K562 (cell line): ENCODE data around the gene RAI2. TPM values are rescaled to one million over a fixed set of nuclear protein-coding genes. Genes with fewer than 3 reads are reported as not detected.

Experiments
- ATAC-seq: fragments of 200-7000 bp; cut with Tn5 transposase; 3 replicates; pipeline ENCODE4 v1.9.1; 2020; ENCODE audit warnings: moderate library complexity
- BruUV-seq: library from RNA; stranded (reverse); fragments of 400-500 nt; replicated peaks from 2 replicates; lab custom pipeline; 2021; lab: Mats Ljungman, UMichigan
- CTCF ChIA-PET: fragments of 300-600 bp; formaldehyde crosslinking; extraction: SDS; loops from one replicate; lab custom pipeline; 2021; ENCODE audit warnings: low intra/inter-chr PET ratio; lab: Yijun Ruan, JAX
- POLR2A ChIA-PET: fragments of 300-600, 350-650 bp; sonication (Branson Sonifier 250); formaldehyde crosslinking; extraction: SDS; loops from one replicate; lab custom pipeline; 2021; ENCODE audit warnings: antibody characterized with exemption, inconsistent platforms; lab: Yijun Ruan, JAX
- DNase-seq, 4 experiments: peaks; one replicate each; pipeline versions ENCODE4 v3.0.0 to v3.0.0-alpha.2; 2011 to 2018; ENCODE audit warnings: low spot score in 3 of 4, mixed read lengths in 3 of 4; ENCODE audit errors: extremely low read depth in 1 of 4
- FAIRE-seq: peaks from 2 replicates; lab custom pipeline; 2011; peaks lifted over from hg19 to GRCh38; lab: Jason Lieb, UNC
- H2AFZ ChIP-seq: 2 replicates; pipeline ENCODE4 v1.6.0; 2011; ENCODE audit warnings: low read depth, low read length, control low read depth, inconsistent platforms
- H3K27ac ChIP-seq: fragments of 200-600 bp; 3 replicates; pipeline ENCODE4 v1.8.0; 2011; ENCODE audit warnings: low read depth, mild to moderate bottlenecking, control low read depth, inconsistent platforms, low read length, moderate library complexity, mixed read lengths; ENCODE audit errors: extremely low read depth
- H3K27me3 ChIP-seq, 2 experiments: fragments of 300-600 bp in 1 of 2; 2 replicates in 1 of 2; 3 replicates in 1 of 2; pipeline versions ENCODE4 v1.6.0 to v1.8.0; 2011; ENCODE audit warnings: inconsistent platforms in 2 of 2, low read length in 2 of 2, mild to moderate bottlenecking in 1 of 2, mixed read lengths in 1 of 2, moderate library complexity in 1 of 2; ENCODE audit not compliant: control insufficient read depth in 2 of 2, insufficient read depth in 2 of 2
- H3K36me3 ChIP-seq: fragments of 300-600 bp; 3 replicates; pipeline ENCODE4 v1.8.0; 2011; ENCODE audit warnings: mild to moderate bottlenecking, low read length, inconsistent platforms; ENCODE audit not compliant: control insufficient read depth, insufficient read depth
- H3K4me1 ChIP-seq, 2 experiments: fragments of 200-600 bp in 1 of 2; replicated peaks in 1 of 2; 2 replicates in 1 of 2; 3 replicates in 1 of 2; pipeline versions ENCODE4 v1.5.1 to v1.8.0; 2011; ENCODE audit warnings: inconsistent platforms in 2 of 2, low read length in 2 of 2, mild to moderate bottlenecking in 1 of 2, mixed read lengths in 1 of 2, moderate library complexity in 1 of 2; ENCODE audit not compliant: control insufficient read depth in 2 of 2, insufficient read depth in 2 of 2
- H3K4me2 ChIP-seq: 2 replicates; pipeline ENCODE4 v1.6.1; 2011; ENCODE audit warnings: low read length, control low read depth, inconsistent platforms, mixed read lengths; ENCODE audit not compliant: insufficient read depth
- H3K4me3 ChIP-seq: fragments of 200-600 bp; sonication (generic), shearing (Covaris generic); 2 replicates; pipeline ENCODE4 v1.5.1; 2016; ENCODE audit warnings: control low read depth, inconsistent platforms
- H3K79me2 ChIP-seq: fragments of 200-600 bp; 3 replicates; pipeline ENCODE4 v1.8.0; 2011; ENCODE audit warnings: low read length, inconsistent platforms; ENCODE audit not compliant: control insufficient read depth, insufficient read depth
- H3K9ac ChIP-seq, 2 experiments: 2 replicates each; pipeline versions ENCODE4 v1.6.0 to v1.6.1; 2011; ENCODE audit warnings: low read depth in 2 of 2, low read length in 2 of 2, control low read depth in 1 of 2, inconsistent platforms in 1 of 2, mild to moderate bottlenecking in 1 of 2, mixed read lengths in 1 of 2; ENCODE audit not compliant: insufficient read depth in 1 of 2
- H3K9me1 ChIP-seq: one replicate; pipeline ENCODE4 v1.6.0; 2011; ENCODE audit warnings: inconsistent platforms, mild to moderate bottlenecking, low read length, moderate library complexity; ENCODE audit not compliant: control insufficient read depth, insufficient read depth
- H3K9me3 ChIP-seq: replicated peaks from 2 replicates; pipeline ENCODE4 v1.5.1; 2011; ENCODE audit warnings: low read depth, low read length, inconsistent platforms; ENCODE audit not compliant: control insufficient read depth, insufficient read depth
- H4K20me1 ChIP-seq: replicated peaks from 2 replicates; pipeline ENCODE4 v1.6.1; 2011; ENCODE audit warnings: low read length, inconsistent platforms, mixed read lengths; ENCODE audit not compliant: control insufficient read depth, insufficient read depth
- ARID2 ChIP-seq: fragments of 450-650 bp; IDR thresholded peaks from 2 replicates; pipeline ENCODE4 v1.6.1; 2017; ENCODE audit warnings: antibody characterized with exemption, mild to moderate bottlenecking
- BDP1 ChIP-seq: IDR thresholded peaks from 3 replicates; pipeline ENCODE4 v1.6.1; 2011; ENCODE audit not compliant: insufficient read length, insufficient read depth
- CREB5 ChIP-seq: fragments of 250-450 bp; sonication (Bioruptor Pico); IDR thresholded peaks from 2 replicates; pipeline ENCODE4 v1.5.0; 2020; ENCODE audit warnings: mild to moderate bottlenecking
- HOXB6 ChIP-seq: fragments of 250-450 bp; sonication (Bioruptor Pico); IDR thresholded peaks from 2 replicates; pipeline ENCODE4 v1.5.1; 2022; ENCODE audit warnings: mild to moderate bottlenecking, borderline replicate concordance
- JUNB ChIP-seq: fragments of 450-650 bp; formaldehyde crosslinking; conservative IDR thresholded peaks from 2 replicates; pipeline ENCODE4 v1.4.0; 2020; ENCODE audit warnings: mild to moderate bottlenecking
- SFPQ ChIP-seq: fragments of 200-400 bp; formaldehyde crosslinking; IDR thresholded peaks from 2 replicates; pipeline ENCODE4 v1.6.1; 2017; ENCODE audit warnings: mild to moderate bottlenecking, low read depth, low read length, moderate library complexity
- TARDBP ChIP-seq: fragments of 450-650 bp; IDR thresholded peaks from 2 replicates; pipeline ENCODE4 v1.6.1; 2016
- ZFP36 ChIP-seq: fragments of 150-350 bp; IDR thresholded peaks from 2 replicates; pipeline ENCODE4 v1.6.1; 2018; ENCODE audit warnings: low read length, low read depth; ENCODE audit not compliant: partially characterized antibody
- ZNF133 ChIP-seq: fragments of 250-450 bp; sonication (Bioruptor Pico); IDR thresholded peaks from 2 replicates; pipeline ENCODE4 v1.4.0; 2020; ENCODE audit warnings: mild to moderate bottlenecking
- ZNF146 ChIP-seq: IDR thresholded peaks from one replicate; pipeline ENCODE4 v1.6.1; 2018; ENCODE audit warnings: missing compliant biosample characterization; ENCODE audit not compliant: unreplicated experiment
- ZNF717 ChIP-seq: fragments of 250-450 bp; sonication (Bioruptor Pico); IDR thresholded peaks from 2 replicates; pipeline ENCODE4 v1.5.0; 2021
- ZNF740 ChIP-seq, 3 experiments: fragments of 200-800 bp in 1 of 3; sonication (Bioruptor generic) in 1 of 3; sonication (generic) in 1 of 3; formaldehyde crosslinking in 1 of 3; IDR thresholded peaks; 2 replicates each; pipeline versions ENCODE4 v1.6.1 to v1.8.0; 2016 to 2022; ENCODE audit warnings: mild to moderate bottlenecking in 2 of 3, missing compliant biosample characterization in 2 of 3, missing genetic modification characterization in 2 of 3, missing genetic modification reagents in 1 of 3
- ZNF785 ChIP-seq: fragments of 250-450 bp; sonication (Bioruptor Pico); IDR thresholded peaks from 2 replicates; pipeline ENCODE4 v1.4.0; 2020; ENCODE audit warnings: mild to moderate bottlenecking
- WGBS: fragments of 100-300 bp; shearing (Covaris generic); methylation state at CpG from one replicate; pipeline ENCODE4 v1.1.6; 2016; ENCODE audit warnings: low coverage, mixed read lengths; ENCODE audit not compliant: insufficient coverage; ENCODE audit errors: missing lambda C conversion rate; 5-methylcytosine and 5-hydroxymethylcytosine counted together
- in situ Hi-C: fragments of 300-500 bp; cut with MboI; formaldehyde crosslinking; loops from 4 replicates; pipeline ENCODE4 v1.15.0; 2018; ENCODE audit warnings: inconsistent platforms, mixed read lengths
- intact Hi-C: fragments of 100-400 bp; cut with micrococcal nuclease; formaldehyde crosslinking; loops from 2 replicates; pipeline ENCODE4 v1.14.2; 2022
- polyA plus RNA-seq, 8 experiments: library from polyadenylated mRNA; depleted of rRNA in 4 of 8; stranded (reverse) in 5 of 8; unstranded in 3 of 8; fragments of >200 nt; fragmentation: Nextera tagmentation in 2 of 8; fragmentation: Illumina TruSeq in 1 of 8; extraction: Ambion mirVana in 2 of 8; extraction: Trizol in 1 of 8; gene quantifications; 2 replicates each; pipeline versions ENCODE4 v1.2.1 to v1.2.3, GENCODE V29; 2011 to 2014; ENCODE audit warnings: inconsistent platforms in 1 of 8, missing spikeins in 1 of 8
- total RNA-seq, 7 experiments: library from RNA; depleted of rRNA in 6 of 7; stranded (reverse); fragments of >200 nt in 6 of 7; fragmentation: Illumina TruSeq in 2 of 7; extraction: Trizol in 2 of 7; gene quantifications; 2 replicates each; pipeline versions ENCODE4 v1.2.1 to v1.2.3, GENCODE V29; 2011 to 2021; ENCODE audit warnings: low replicate concordance in 1 of 7

The RAI2 gene
- total and polyA plus RNA-seq, 9 of the 15 experiments (the other 6 are each of a cell fraction or from before 2014, with no cell fraction given), result not detected

- Histone ChIP-seq H3K27ac (no peak overlapping the region), H3K9me1 (no peaks in the 10 kb centered on the region), H3K9me3 (no peaks in the 10 kb centered on the region), H3K27me3 (no peaks in the 10 kb centered on the region), H3K9ac (no peak overlapping the region), H3K4me2 (no peak overlapping the region), H3K4me1 (no peaks in the 10 kb centered on the region), H3K4me3 (no peak overlapping the region), H4K20me1 (no peaks in the 10 kb centered on the region), H3K79me2 (no peaks in the 10 kb centered on the region), H2AFZ (no peak overlapping the region), H3K36me3 (no peaks in the 10 kb centered on the region)
- no peak for DNase-seq
- no peak for TF ChIP-seq CREB5 (CRISPR knock-in tag)
- no peak for TF ChIP-seq TARDBP
- no peak for TF ChIP-seq BDP1
- TF ChIP-seq ZNF785 (CRISPR knock-in tag), result no peak
- TF ChIP-seq ZFP36, result no peak
- no peak for TF ChIP-seq ZNF717 (CRISPR knock-in tag)
- TF ChIP-seq SFPQ, result no peak
- no peak for TF ChIP-seq ZNF146
- TF ChIP-seq HOXB6, result no peak
- TF ChIP-seq ARID2, result no peak
- no peak for TF ChIP-seq ZNF740 (CRISPR knock-in tag; IDR thresholded peaks at IDR 0.05)
- no peak for TF ChIP-seq ZNF740 (tag; IDR thresholded peaks at IDR 0.05)
- TF ChIP-seq JUNB (CRISPR knock-in tag), result no peak
- no peak for TF ChIP-seq ZNF133 (CRISPR knock-in tag)
- WGBS, result 0% methylated on average over 3 of the region's 3 CpGs
- intact Hi-C loops (no loop called here), in situ Hi-C loops (no loop called here)
- FAIRE-seq, result no peak
- no TSS peak for BruUV-seq
- ChIA-PET CTCF (no interaction called here), POLR2A (interaction anchor here (0.6 kb wide), 2 partner anchors 63 to 65 kb away, joined by 3 read pairs; no protein-coding TSS in a partner anchor)
- ATAC-seq, result no peak
These were observed 47.0 kb downstream of the RAI2 start for GRCh38 chrX:17814059-17814458.
